Calu3 (cell line): ENCODE results near the gene KLHL29. TPM values are rescaled to one million over a fixed set of nuclear protein-coding genes. Genes with fewer than 3 reads are reported as not detected.

Experiments
- BruUV-seq: library from RNA; stranded (reverse); fragments of 400-500 nt; replicated peaks from 2 replicates; lab custom pipeline; 2021; lab: Mats Ljungman, UMichigan
- CTCF ChIA-PET: fragments of 300-600 bp; sonication (Branson Sonifier 250); formaldehyde crosslinking; loops from one replicate; lab custom pipeline; 2022; ENCODE audit warnings: antibody characterized with exemption; lab: Charles Lee
- DNase-seq: peaks from one replicate; pipeline ENCODE4 v3.0.0; 2022
- H3K27ac Mint-ChIP-seq: one replicate; pipeline ENCODE4 v1.8.0; 2022; ENCODE audit warnings: mixed read lengths; ENCODE audit not compliant: unreplicated experiment
- H3K27me3 Mint-ChIP-seq: one replicate; pipeline ENCODE4 v1.8.0; 2022; ENCODE audit warnings: mixed read lengths; ENCODE audit not compliant: unreplicated experiment
- H3K36me3 Mint-ChIP-seq: one replicate; pipeline ENCODE4 v1.8.0; 2022; ENCODE audit warnings: mild to moderate bottlenecking, moderate library complexity, mixed read lengths; ENCODE audit not compliant: insufficient read depth, unreplicated experiment
- H3K4me1 Mint-ChIP-seq: one replicate; pipeline ENCODE4 v1.8.0; 2022; ENCODE audit warnings: mild to moderate bottlenecking, low read depth, mixed read lengths; ENCODE audit not compliant: unreplicated experiment
- H3K4me3 Mint-ChIP-seq: one replicate; pipeline ENCODE4 v1.8.0; 2022; ENCODE audit warnings: mild to moderate bottlenecking, low read depth, moderate library complexity, mixed read lengths; ENCODE audit not compliant: unreplicated experiment
- H3K9me3 Mint-ChIP-seq: one replicate; pipeline ENCODE4 v1.8.0; 2022; ENCODE audit warnings: low read depth, mixed read lengths; ENCODE audit not compliant: unreplicated experiment
- intact Hi-C: fragments of 100-400 bp; cut with micrococcal nuclease; formaldehyde crosslinking; loops from one replicate; pipeline ENCODE4 v1.10.0; 2022; ENCODE audit not compliant: unreplicated experiment
- total RNA-seq: library from RNA; stranded (reverse); gene quantifications from 2 replicates; pipeline ENCODE4 v1.2.3, GENCODE V29; 2022
- TF ChIP-seq, protein P1 (sequence below): fragments of 200-600 bp; IDR thresholded peaks from one replicate; pipeline ENCODE4 v1.8.0; 2022; ENCODE audit warnings: antibody characterized with exemption; ENCODE audit not compliant: unreplicated experiment

KLHL29 gene
- total RNA-seq, 1 experiment from 2014 or later: 11.9 TPM

DNA sequence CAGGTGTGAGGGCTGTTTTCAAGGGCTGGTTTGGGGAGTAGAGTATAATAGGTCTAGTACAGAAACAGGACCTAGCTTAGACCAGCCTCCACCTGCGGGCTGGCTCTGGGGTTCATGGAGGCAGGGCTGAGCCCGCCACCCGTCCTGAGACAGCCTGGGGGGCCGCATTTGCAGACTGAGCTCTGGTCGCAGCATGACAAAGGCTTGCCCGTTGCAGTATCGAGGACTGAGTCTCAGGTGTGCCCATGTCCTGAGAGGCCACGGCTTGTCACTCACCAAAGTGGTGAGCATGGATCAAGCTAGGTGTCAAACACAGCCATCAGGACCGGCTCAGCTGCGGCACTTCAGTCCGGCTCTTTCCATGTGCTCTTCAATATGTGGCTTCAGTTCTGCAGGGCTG lies 144.7 kb downstream of the KLHL29 start:
- no TSS peak for BruUV-seq
- peaks cover 5% of the 10 kb centered on the region for H3K4me1 Mint-ChIP-seq
- TF ChIP-seq, protein P1, sequence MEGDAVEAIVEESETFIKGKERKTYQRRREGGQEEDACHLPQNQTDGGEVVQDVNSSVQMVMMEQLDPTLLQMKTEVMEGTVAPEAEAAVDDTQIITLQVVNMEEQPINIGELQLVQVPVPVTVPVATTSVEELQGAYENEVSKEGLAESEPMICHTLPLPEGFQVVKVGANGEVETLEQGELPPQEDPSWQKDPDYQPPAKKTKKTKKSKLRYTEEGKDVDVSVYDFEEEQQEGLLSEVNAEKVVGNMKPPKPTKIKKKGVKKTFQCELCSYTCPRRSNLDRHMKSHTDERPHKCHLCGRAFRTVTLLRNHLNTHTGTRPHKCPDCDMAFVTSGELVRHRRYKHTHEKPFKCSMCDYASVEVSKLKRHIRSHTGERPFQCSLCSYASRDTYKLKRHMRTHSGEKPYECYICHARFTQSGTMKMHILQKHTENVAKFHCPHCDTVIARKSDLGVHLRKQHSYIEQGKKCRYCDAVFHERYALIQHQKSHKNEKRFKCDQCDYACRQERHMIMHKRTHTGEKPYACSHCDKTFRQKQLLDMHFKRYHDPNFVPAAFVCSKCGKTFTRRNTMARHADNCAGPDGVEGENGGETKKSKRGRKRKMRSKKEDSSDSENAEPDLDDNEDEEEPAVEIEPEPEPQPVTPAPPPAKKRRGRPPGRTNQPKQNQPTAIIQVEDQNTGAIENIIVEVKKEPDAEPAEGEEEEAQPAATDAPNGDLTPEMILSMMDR: no peak
- CTCF ChIA-PET: no interaction called here
- H3K36me3 Mint-ChIP-seq: no peaks in the 10 kb centered on the region
- no peaks in the 10 kb centered on the region for H3K9me3 Mint-ChIP-seq
- no peak overlapping the region for H3K4me3 Mint-ChIP-seq
- H3K27ac Mint-ChIP-seq: no peak overlapping the region
- H3K27me3 Mint-ChIP-seq: no peaks in the 10 kb centered on the region
- intact Hi-C loops: no loop called here
- DNase-seq: no peak

DNA sequence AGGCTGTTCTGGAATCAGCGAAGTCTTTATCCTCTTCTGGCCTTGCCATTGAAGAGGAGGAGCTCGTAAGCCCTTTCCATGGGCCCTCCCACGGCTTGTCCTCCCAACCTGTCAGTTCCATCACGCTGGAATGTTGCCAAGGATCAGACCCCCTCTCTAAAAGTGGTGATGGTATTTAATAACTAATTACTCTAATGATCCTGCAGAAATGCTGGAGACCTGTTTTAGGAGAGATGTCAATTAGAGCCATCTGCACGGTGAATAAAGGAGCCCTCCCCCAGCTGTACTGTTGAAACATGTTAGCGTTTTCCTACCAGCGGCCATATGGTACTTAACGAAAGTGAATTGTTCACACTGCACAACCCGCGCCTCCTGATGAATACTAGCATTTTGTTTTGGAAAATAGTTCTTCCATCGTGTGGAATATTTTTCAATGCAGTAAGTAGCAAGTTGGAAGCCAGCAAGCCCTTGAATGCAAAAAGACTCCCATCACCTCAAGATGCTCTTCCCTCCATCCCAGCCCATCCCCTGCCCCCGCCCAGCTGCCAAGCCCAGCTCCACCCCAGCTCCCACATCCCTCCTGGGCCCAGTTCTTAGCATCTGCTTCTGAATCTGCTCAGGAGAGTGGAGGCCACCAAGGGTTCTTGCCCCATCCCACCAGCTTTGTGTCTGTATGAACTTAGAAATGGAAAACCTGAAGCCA lies 145.4 kb downstream of the KLHL29 start:
- DNase-seq: no peak
- H3K4me3 Mint-ChIP-seq: no peak overlapping the region
- no TSS peak for BruUV-seq
- CTCF ChIA-PET: no interaction called here
- no peaks in the 10 kb centered on the region for H3K27me3 Mint-ChIP-seq
- H3K36me3 Mint-ChIP-seq: no peaks in the 10 kb centered on the region
- no peaks in the 10 kb centered on the region for H3K4me1 Mint-ChIP-seq
- intact Hi-C loops: no loop called here
- no peak overlapping the region for H3K27ac Mint-ChIP-seq
- no peaks in the 10 kb centered on the region for H3K9me3 Mint-ChIP-seq
- TF ChIP-seq, protein P1: no peak

DNA sequence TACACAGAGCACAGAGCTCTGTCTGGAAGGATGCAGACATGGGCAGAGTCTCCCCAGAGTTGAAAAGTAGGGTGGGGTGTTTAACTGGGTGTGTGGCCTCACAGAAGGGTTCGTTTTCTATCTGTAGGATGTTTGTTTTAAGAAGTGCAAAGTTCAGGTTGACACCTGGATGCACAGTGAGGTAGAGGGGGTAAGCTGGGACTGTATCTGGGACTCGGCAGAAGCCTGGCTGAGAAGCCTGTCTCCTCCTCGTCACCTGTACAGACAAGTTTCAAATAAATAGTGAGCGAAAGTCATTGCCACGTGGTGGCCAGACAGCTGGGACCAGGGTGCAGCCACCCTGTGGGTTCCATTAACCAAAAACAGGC lies 145.9 kb downstream of the KLHL29 start:
- BruUV-seq: no TSS peak
- Mint-ChIP-seq H3K4me1 (no peaks in the 10 kb centered on the region), H3K27ac (no peak overlapping the region), H3K36me3 (no peaks in the 10 kb centered on the region), H3K4me3 (no peak overlapping the region), H3K9me3 (no peaks in the 10 kb centered on the region), H3K27me3 (no peaks in the 10 kb centered on the region)
- no peak for DNase-seq
- TF ChIP-seq, protein P1: no peak
- intact Hi-C loops: no loop called here
- CTCF ChIA-PET: no interaction called here

DNA sequence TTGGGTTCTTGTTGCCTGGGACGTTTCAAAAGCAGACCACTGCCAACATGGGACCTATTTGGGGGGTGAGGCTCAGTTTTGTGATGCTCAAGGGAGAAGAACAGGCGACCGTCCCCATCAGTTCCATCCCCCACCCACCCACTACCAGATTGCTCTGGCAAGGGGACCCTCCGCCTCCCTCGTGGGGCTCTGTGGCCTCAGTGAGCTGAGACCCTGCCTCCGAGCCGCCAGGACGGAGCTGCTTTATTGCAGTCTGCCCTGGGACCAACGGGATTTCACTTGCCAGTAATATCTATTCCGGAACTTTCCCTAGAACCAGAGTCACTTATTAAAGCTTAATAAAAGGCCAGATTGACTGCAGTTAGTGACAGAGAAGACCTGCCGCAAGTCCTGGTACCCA lies 146.3 kb downstream of the KLHL29 start:
- Mint-ChIP-seq H3K36me3 (no peaks in the 10 kb centered on the region), H3K27ac (no peak overlapping the region), H3K4me1 (no peaks in the 10 kb centered on the region), H3K9me3 (no peaks in the 10 kb centered on the region), H3K27me3 (no peaks in the 10 kb centered on the region), H3K4me3 (no peak overlapping the region)
- no TSS peak for BruUV-seq
- CTCF ChIA-PET: interaction anchor here (0.6 kb wide), 1 partner anchor 243 kb away, joined by 4 read pairs; no protein-coding TSS in a partner anchor
- intact Hi-C loops: no loop called here
- TF ChIP-seq, protein P1: no peak
- DNase-seq: no peak
